ENCODE results near the gene MTREX.

DNA sequence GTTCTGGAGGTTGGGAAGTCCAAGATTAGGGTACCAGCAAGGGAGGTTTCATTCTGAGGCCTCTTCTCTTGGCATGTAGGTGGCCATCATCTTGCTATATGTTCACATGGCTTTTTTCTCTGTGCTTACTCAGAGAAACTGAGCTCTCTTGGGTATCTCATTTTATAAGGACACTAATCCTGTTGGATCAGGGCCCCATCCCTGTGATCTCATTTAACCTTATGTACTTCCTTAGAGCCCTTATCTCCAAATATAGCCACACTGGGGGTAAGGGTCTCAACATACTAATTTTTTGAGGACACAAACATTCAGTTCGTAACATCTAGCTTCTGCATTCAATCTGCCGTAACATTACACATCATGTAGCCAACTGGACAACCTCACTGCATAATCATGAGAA lies 6.9 kb upstream of the MTREX start:
- TF ChIP-seq, protein P1, sequence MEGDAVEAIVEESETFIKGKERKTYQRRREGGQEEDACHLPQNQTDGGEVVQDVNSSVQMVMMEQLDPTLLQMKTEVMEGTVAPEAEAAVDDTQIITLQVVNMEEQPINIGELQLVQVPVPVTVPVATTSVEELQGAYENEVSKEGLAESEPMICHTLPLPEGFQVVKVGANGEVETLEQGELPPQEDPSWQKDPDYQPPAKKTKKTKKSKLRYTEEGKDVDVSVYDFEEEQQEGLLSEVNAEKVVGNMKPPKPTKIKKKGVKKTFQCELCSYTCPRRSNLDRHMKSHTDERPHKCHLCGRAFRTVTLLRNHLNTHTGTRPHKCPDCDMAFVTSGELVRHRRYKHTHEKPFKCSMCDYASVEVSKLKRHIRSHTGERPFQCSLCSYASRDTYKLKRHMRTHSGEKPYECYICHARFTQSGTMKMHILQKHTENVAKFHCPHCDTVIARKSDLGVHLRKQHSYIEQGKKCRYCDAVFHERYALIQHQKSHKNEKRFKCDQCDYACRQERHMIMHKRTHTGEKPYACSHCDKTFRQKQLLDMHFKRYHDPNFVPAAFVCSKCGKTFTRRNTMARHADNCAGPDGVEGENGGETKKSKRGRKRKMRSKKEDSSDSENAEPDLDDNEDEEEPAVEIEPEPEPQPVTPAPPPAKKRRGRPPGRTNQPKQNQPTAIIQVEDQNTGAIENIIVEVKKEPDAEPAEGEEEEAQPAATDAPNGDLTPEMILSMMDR (IDR thresholded peaks at IDR 0.05), result no peak
- TF ChIP-seq POLR2AphosphoS5 (IDR thresholded peaks at IDR 0.05; ENCODE audit: insufficient read depth in 1 of 2, low read depth in 1 of 2) (no peak), POLR2A (IDR thresholded peaks at IDR 0.05) (no peak)

Data from vagina (tissue), 2 donors.